Measurements from ENCODE around the gene PVALB. TPM values are rescaled to one million over a fixed set of nuclear protein-coding genes. Genes with fewer than 3 reads are reported as not detected.

Gene PVALB
- total and polyA plus RNA-seq, 10 of the 15 experiments (the other 5 are each of a cell fraction or from before 2014, with no cell fraction given): not detected

DNA sequence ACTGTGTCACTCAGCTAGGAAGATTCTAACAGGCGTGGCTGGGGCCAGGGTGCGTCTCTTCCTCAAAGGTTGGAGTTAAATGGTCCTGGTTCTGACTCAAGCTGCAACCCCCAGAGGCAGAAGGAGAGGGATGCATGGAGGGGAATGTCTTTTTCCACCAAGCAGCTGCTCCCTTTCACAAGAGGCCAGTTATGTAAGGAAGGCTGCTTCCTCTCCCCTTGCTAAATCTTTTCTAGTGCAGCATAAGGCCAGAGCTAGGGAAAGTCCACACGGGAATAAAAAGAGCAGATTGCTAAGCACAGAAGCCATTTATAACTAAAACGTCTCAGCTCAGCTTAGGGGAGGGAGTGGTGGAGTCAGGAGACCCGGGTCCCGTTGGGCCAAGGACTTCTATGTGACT lies 10.0 kb downstream of the PVALB start:
- TF ChIP-seq DPF2 (IDR thresholded peaks at IDR 0.05) (no peak), HDAC2 (IDR thresholded peaks at IDR 0.05) (no peak), BCLAF1 (IDR thresholded peaks at IDR 0.05) (no peak)
- intact Hi-C loops (cut with micrococcal nuclease; ENCODE audit: unreplicated experiment) (no loop called here), in situ Hi-C loops (cut with MboI) (no loop called here)
- no TSS peak for BruUV-seq (replicated peaks)
- ATAC-seq (no peak), DNase-seq (ENCODE audit: low read depth, low spot score) (no peak), FAIRE-seq (no peak)
- no peak overlapping the region for H2AFZ ChIP-seq (ENCODE audit: control insufficient read depth, low read depth, low read length)
- H3K9ac ChIP-seq (ENCODE audit: control insufficient read depth, insufficient read depth, low read length): no peak overlapping the region
- no peaks in the 10 kb centered on the region for H3K9me3 ChIP-seq (replicated peaks; ENCODE audit: control insufficient read depth, insufficient read depth, low read length)
- H3K4me2 ChIP-seq (ENCODE audit: control insufficient read depth, insufficient read depth): no peak overlapping the region
- SMC1A ChIA-PET (ENCODE audit: uncharacterized antibody, unreplicated experiment): interaction anchor here (0.7 kb wide), 1 partner anchor 84 kb away, joined by 3 read pairs; no protein-coding TSS in a partner anchor
- H3K27me3 ChIP-seq (replicated peaks in 1 of 2; ENCODE audit: control insufficient read depth in 2 of 2, insufficient read depth in 2 of 2, low read length in 1 of 2): no peaks in the 10 kb centered on the region; a peak in 2 of 4 replicates
- POLR2A ChIA-PET: interaction anchor here (0.5 kb wide), 1 partner anchor 15 kb away, joined by 5 read pairs; no protein-coding TSS in a partner anchor
- no peaks in the 10 kb centered on the region for H3K4me1 ChIP-seq (ENCODE audit: control insufficient read depth, insufficient read depth, low read length)
- no peaks in the 10 kb centered on the region for H3K79me2 ChIP-seq (ENCODE audit: control insufficient read depth, insufficient read depth, low read length)
- H3K27ac ChIP-seq (ENCODE audit: control insufficient read depth, insufficient read depth): no peak overlapping the region
- RAD21 ChIA-PET (ENCODE audit: unreplicated experiment): no interaction called here
- 15% methylated on average over 6 of the region's 6 CpGs for WGBS (ENCODE audit: insufficient coverage, insufficient replicate concordance, low lambda C conversion rate, missing lambda C conversion rate)
- H3K36me3 ChIP-seq (ENCODE audit: control insufficient read depth in 2 of 2, insufficient read depth in 2 of 2, low read length in 1 of 2): no peaks in the 10 kb centered on the region
- CTCF ChIA-PET: interaction anchor here (0.6 to 0.9 kb wide), 2 partner anchors 79 to 107 kb away, joined by 3 read pairs; no protein-coding TSS in a partner anchor
- no peaks in the 10 kb centered on the region for H4K20me1 ChIP-seq (ENCODE audit: control insufficient read depth, insufficient read depth)
- no peak overlapping the region for H3K4me3 ChIP-seq

DNA sequence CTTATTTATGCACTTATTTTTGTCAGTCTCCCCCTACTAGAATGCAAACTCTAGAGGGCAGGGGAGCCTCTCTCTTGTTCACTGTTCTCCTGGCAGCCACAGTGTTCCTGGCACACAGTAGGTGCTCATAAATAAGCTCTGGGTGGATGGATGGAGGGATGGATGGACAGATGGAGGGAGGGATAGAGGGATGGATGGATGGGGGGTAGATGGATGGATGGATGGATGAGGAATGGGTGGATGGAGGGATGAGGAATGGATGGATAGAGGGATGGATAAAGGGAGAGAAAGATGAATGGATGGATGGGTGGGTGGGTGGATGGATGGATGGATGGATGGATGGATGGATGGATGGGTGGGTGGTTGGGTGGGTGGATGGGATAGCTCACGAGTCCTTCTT lies 13.5 kb downstream of the PVALB start:
- 0% methylated on average over 1 of the region's 1 CpG for WGBS (ENCODE audit: insufficient coverage, insufficient replicate concordance, low lambda C conversion rate, missing lambda C conversion rate)
- ATAC-seq (no peak), FAIRE-seq (no peak), DNase-seq (ENCODE audit: low read depth, low spot score) (no peak)
- ChIA-PET POLR2A (interaction anchor here (0.6 kb wide), 1 partner anchor 614 kb away, joined by 3 read pairs; no protein-coding TSS in a partner anchor), CTCF (interaction anchor here (0.6 to 1.3 kb wide), 4 partner anchors 46 to 240 kb away, joined by 3 to 4 read pairs (median 4); no protein-coding TSS in a partner anchor), RAD21 (ENCODE audit: unreplicated experiment) (no interaction called here), SMC1A (ENCODE audit: uncharacterized antibody, unreplicated experiment) (no interaction called here)
- in situ Hi-C loops (cut with MboI) (no loop called here), intact Hi-C loops (cut with micrococcal nuclease; ENCODE audit: unreplicated experiment) (no loop called here)
- H3K79me2 ChIP-seq (ENCODE audit: control insufficient read depth, insufficient read depth, low read length): no peaks in the 10 kb centered on the region
- no peaks in the 10 kb centered on the region for H3K36me3 ChIP-seq (ENCODE audit: control insufficient read depth in 2 of 2, insufficient read depth in 2 of 2, low read length in 1 of 2)
- no peak overlapping the region for H3K27ac ChIP-seq (ENCODE audit: control insufficient read depth, insufficient read depth)
- H3K9me3 ChIP-seq (replicated peaks; ENCODE audit: control insufficient read depth, insufficient read depth, low read length): no peaks in the 10 kb centered on the region; the same call in 2 of the 3 replicates
- no peak overlapping the region for H3K9ac ChIP-seq (ENCODE audit: control insufficient read depth, insufficient read depth, low read length)
- H3K4me1 ChIP-seq (ENCODE audit: control insufficient read depth, insufficient read depth, low read length): peaks cover 2% of the 10 kb centered on the region
- no peak overlapping the region for H3K4me3 ChIP-seq
- H2AFZ ChIP-seq (ENCODE audit: control insufficient read depth, low read depth, low read length): no peak overlapping the region
- no peaks in the 10 kb centered on the region for H4K20me1 ChIP-seq (ENCODE audit: control insufficient read depth, insufficient read depth)
- no peaks in the 10 kb centered on the region; a peak in 2 of 4 replicates for H3K27me3 ChIP-seq (replicated peaks in 1 of 2; ENCODE audit: control insufficient read depth in 2 of 2, insufficient read depth in 2 of 2, low read length in 1 of 2)
- BruUV-seq (replicated peaks): no TSS peak
- no peak overlapping the region for H3K4me2 ChIP-seq (ENCODE audit: control insufficient read depth, insufficient read depth)
- TF ChIP-seq FOS (IDR thresholded peaks at IDR 0.05; ENCODE audit: borderline replicate concordance, extremely low read depth, insufficient read length) (no peak), DPF2 (IDR thresholded peaks at IDR 0.05) (no peak), POLR2AphosphoS5 (IDR thresholded peaks at IDR 0.05; ENCODE audit: low read length) (no peak), TCF3 (IDR thresholded peaks at IDR 0.05; ENCODE audit: borderline replicate concordance, insufficient read depth, low read depth, low read length) (no peak), IKZF2 (IDR thresholded peaks at IDR 0.05) (no peak), CEBPB (IDR thresholded peaks at IDR 0.05; ENCODE audit: borderline replicate concordance in 1 of 2, low read depth in 2 of 2, low read length in 2 of 2) (no peak)
- TF ChIP-seq, protein P1, sequence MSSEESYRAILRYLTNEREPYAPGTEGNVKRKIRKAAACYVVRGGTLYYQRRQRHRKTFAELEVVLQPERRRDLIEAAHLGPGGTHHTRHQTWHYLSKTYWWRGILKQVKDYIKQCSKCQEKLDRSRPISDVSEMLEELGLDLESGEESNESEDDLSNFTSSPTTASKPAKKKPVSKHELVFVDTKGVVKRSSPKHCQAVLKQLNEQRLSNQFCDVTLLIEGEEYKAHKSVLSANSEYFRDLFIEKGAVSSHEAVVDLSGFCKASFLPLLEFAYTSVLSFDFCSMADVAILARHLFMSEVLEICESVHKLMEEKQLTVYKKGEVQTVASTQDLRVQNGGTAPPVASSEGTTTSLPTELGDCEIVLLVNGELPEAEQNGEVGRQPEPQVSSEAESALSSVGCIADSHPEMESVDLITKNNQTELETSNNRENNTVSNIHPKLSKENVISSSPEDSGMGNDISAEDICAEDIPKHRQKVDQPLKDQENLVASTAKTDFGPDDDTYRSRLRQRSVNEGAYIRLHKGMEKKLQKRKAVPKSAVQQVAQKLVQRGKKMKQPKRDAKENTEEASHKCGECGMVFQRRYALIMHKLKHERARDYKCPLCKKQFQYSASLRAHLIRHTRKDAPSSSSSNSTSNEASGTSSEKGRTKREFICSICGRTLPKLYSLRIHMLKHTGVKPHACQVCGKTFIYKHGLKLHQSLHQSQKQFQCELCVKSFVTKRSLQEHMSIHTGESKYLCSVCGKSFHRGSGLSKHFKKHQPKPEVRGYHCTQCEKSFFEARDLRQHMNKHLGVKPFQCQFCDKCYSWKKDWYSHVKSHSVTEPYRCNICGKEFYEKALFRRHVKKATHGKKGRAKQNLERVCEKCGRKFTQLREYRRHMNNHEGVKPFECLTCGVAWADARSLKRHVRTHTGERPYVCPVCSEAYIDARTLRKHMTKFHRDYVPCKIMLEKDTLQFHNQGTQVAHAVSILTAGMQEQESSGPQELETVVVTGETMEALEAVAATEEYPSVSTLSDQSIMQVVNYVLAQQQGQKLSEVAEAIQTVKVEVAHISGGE (CRISPR knock-in tag; IDR thresholded peaks at IDR 0.05): no peak

Data from GM12878 (cell line).